NB4 (cell line): ENCODE data around the gene ADGRG2.

Experiments
- DNase-seq: peaks from one replicate; pipeline ENCODE4 v3.0.0; 2010; ENCODE audit warnings: low read depth
- H3K4me3 ChIP-seq: one replicate; pipeline ENCODE4 v1.5.1; 2011; ENCODE audit warnings: mild to moderate bottlenecking, low read depth, low read length, moderate library complexity
- CTCF ChIP-seq: IDR thresholded peaks from one replicate; pipeline ENCODE4 v1.5.1; 2012; ENCODE audit warnings: low read depth, low read length
- MAX ChIP-seq: IDR thresholded peaks from 2 replicates; pipeline ENCODE4 v1.6.1; 2011; ENCODE audit warnings: low read depth, low read length
- MYC ChIP-seq: IDR thresholded peaks from 2 replicates; pipeline ENCODE4 v1.6.1; 2011; ENCODE audit warnings: low read depth, low read length
- POLR2A ChIP-seq: IDR thresholded peaks from 2 replicates; pipeline ENCODE4 v1.6.1; 2011; ENCODE audit warnings: mild to moderate bottlenecking; ENCODE audit not compliant: insufficient read length; ENCODE audit errors: extremely low read depth

The ADGRG2 gene

DNA sequence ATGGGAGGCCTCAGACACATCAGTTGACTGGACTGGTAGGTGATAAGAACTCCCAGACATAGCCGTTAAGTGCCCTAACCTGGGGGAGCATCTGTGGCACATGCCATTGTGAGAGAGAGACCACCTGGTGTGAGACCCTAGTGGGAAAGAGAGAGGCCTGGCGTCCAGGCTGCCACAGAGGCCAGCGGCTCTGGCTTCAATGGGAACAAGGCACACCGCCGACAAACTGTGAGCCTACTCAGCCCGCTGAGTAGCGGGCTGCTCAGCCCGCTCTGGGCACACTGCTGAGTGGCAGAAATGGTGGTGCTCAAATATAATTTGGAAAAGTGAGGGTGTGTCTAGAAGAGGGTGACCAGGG lies 172.3 kb downstream of the ADGRG2 start:
- no peak for TF ChIP-seq POLR2A
- no peak for TF ChIP-seq MYC
- TF ChIP-seq MAX, result no peak
- no peak for TF ChIP-seq CTCF
- H3K4me3 ChIP-seq, result no peak overlapping the region
- no peak for DNase-seq

- TF ChIP-seq POLR2A (no peak), MAX (no peak), MYC (no peak), CTCF (no peak)
- no peak for DNase-seq
- no peak overlapping the region for H3K4me3 ChIP-seq
These were observed 172.9 kb downstream of the ADGRG2 start for GRCh38 chrX:18949291-18949943.

- no peak overlapping the region for H3K4me3 ChIP-seq
- DNase-seq, result no peak
- no peak for TF ChIP-seq POLR2A
- no peak for TF ChIP-seq MAX
- TF ChIP-seq MYC, result no peak
- no peak for TF ChIP-seq CTCF
These were observed 175.7 kb downstream of the ADGRG2 start for GRCh38 chrX:18946611-18947010.

- TF ChIP-seq MYC (no peak), MAX (no peak), POLR2A (no peak), CTCF (no peak)
- no peak for DNase-seq
- no peak overlapping the region for H3K4me3 ChIP-seq
These were observed 176.1 kb downstream of the ADGRG2 start for GRCh38 chrX:18946157-18946556.

- DNase-seq, result no peak
- no peak for TF ChIP-seq POLR2A
- TF ChIP-seq CTCF, result no peak
- no peak for TF ChIP-seq MAX
- TF ChIP-seq MYC, result no peak
- H3K4me3 ChIP-seq, result no peak overlapping the region
These were observed 176.8 kb downstream of the ADGRG2 start for GRCh38 chrX:18945483-18945882.
